ENCODE measurements around the gene CNNM2.
A peak's percentile ranks its signal among the peaks of the same experiment; 100 is the strongest.
"Not testable (repeated sequence)": the region's sequence is repeated elsewhere in the genome, so short reads cannot be mapped to it uniquely, and the experiment has no call there.

Gene CNNM2

GRCh38 chr10:103111031-103111917, 193.2 kb downstream of the CNNM2 start:
- no peak for DNase-seq

GRCh38 chr10:103111918-103112877, 194.1 kb downstream of the CNNM2 start:
- no peak for DNase-seq

- DNase-seq = no peak
Measured at GRCh38 chr10:103114876-103115275, 196.8 kb downstream of the CNNM2 start.

- DNase-seq = no peak
Measured at GRCh38 chr10:103117247-103117646, 199.2 kb downstream of the CNNM2 start.

- DNase-seq = no peak
Measured at GRCh38 chr10:103120546-103120945, 202.5 kb downstream of the CNNM2 start.

GRCh38 chr10:103120977-103121735, 203.1 kb downstream of the CNNM2 start:
- DNase-seq = no peak

- no peak for DNase-seq
Measured at GRCh38 chr10:103123282-103124024, 205.4 kb downstream of the CNNM2 start.

- DNase-seq = no peak
Measured at GRCh38 chr10:103124420-103125096, 206.5 kb downstream of the CNNM2 start.

GRCh38 chr10:103125323-103126267, 207.5 kb downstream of the CNNM2 start:
- peak; percentile 62 for DNase-seq

- no peak for DNase-seq
Measured at GRCh38 chr10:103127241-103127640, 209.1 kb downstream of the CNNM2 start.

- not testable (repeated sequence) for DNase-seq
Measured at GRCh38 chr10:103130180-103130579, 212.1 kb downstream of the CNNM2 start.

GRCh38 chr10:103130910-103131309, 212.8 kb downstream of the CNNM2 start:
- no peak for DNase-seq

- not testable (repeated sequence) for DNase-seq
Measured at GRCh38 chr10:103135168-103135567, 217.1 kb downstream of the CNNM2 start.

GRCh38 chr10:103139803-103140202, 221.7 kb downstream of the CNNM2 start:
- DNase-seq = no peak

Measured in hematopoietic multipotent progenitor cell treated with erythropoietin and hydrocortisone succinate and interleukin-3 and kit ligand, for 8 days (in vitro differentiated cells).